H9 (cell line): Measurements from ENCODE around the gene EP300. TPM values are rescaled to one million over a fixed set of nuclear protein-coding genes. Genes with fewer than 3 reads are reported as not detected.

Experiments
- DNase-seq: peaks from one replicate; pipeline ENCODE4 v3.0.0-alpha.2; 2017
- H2AFZ ChIP-seq: one replicate; pipeline ENCODE4 v1.6.1; 2013; ENCODE audit warnings: mild to moderate bottlenecking, low read length, control low read depth, moderate library complexity
- H2AK5ac ChIP-seq: 2 replicates; pipeline ENCODE4 v1.6.1; 2013; ENCODE audit warnings: low read length, control low read depth, mixed read lengths; ENCODE audit not compliant: insufficient read length
- H2BK120ac ChIP-seq: one replicate; pipeline ENCODE4 v1.6.1; 2013; ENCODE audit warnings: low read depth, mild to moderate bottlenecking, low read length, control low read depth, inconsistent platforms; ENCODE audit not compliant: poor library complexity, severe bottlenecking
- H2BK12ac ChIP-seq: 2 replicates; pipeline ENCODE4 v1.6.1; 2013; ENCODE audit warnings: low read length, control low read depth, mixed read lengths, low read depth; ENCODE audit not compliant: insufficient read length
- H2BK15ac ChIP-seq: 2 replicates; pipeline ENCODE4 v1.6.1; 2013; ENCODE audit warnings: low read depth, low read length, control low read depth
- H2BK20ac ChIP-seq: one replicate; pipeline ENCODE4 v1.6.1; 2013; ENCODE audit warnings: low read depth, mild to moderate bottlenecking, low read length, control low read depth, inconsistent platforms; ENCODE audit not compliant: poor library complexity, severe bottlenecking
- H2BK5ac ChIP-seq: 2 replicates; pipeline ENCODE4 v1.6.1; 2013; ENCODE audit warnings: low read length, control low read depth, mixed read lengths; ENCODE audit not compliant: insufficient read length
- H3K14ac ChIP-seq: 2 replicates; pipeline ENCODE4 v1.6.1; 2013; ENCODE audit warnings: low read length, control low read depth; ENCODE audit not compliant: insufficient read depth
- H3K18ac ChIP-seq: 2 replicates; pipeline ENCODE4 v1.6.1; 2013; ENCODE audit warnings: low read depth, mild to moderate bottlenecking, mixed read lengths, low read length, control low read depth; ENCODE audit not compliant: insufficient read length
- H3K23ac ChIP-seq: 2 replicates; pipeline ENCODE4 v1.6.1; 2013; ENCODE audit warnings: low read length, control low read depth, mixed read lengths, low read depth; ENCODE audit not compliant: insufficient read length
- H3K23me2 ChIP-seq: 2 replicates; pipeline ENCODE4 v1.6.1; 2013; ENCODE audit warnings: low read depth, mild to moderate bottlenecking, mixed read lengths, low read length, control low read depth; ENCODE audit not compliant: insufficient read length, poor library complexity, severe bottlenecking
- H3K27ac ChIP-seq: 2 replicates; pipeline ENCODE4 v1.5.1; 2013; ENCODE audit warnings: low read length, control low read depth, mixed read lengths, low read depth; ENCODE audit not compliant: insufficient read length
- H3K27me3 ChIP-seq: 2 replicates; pipeline ENCODE4 v1.6.1; 2013; ENCODE audit warnings: low read length, control low read depth, inconsistent platforms; ENCODE audit not compliant: insufficient read depth
- H3K4ac ChIP-seq: 2 replicates; pipeline ENCODE4 v1.6.1; 2013; ENCODE audit warnings: low read depth, mild to moderate bottlenecking, control low read depth, inconsistent platforms, low read length, moderate library complexity
- H3K4me1 ChIP-seq: 2 replicates; pipeline ENCODE4 v1.6.1; 2013; ENCODE audit warnings: low read length, control low read depth, inconsistent platforms; ENCODE audit not compliant: insufficient read depth
- H3K4me2 ChIP-seq: 2 replicates; pipeline ENCODE4 v1.6.1; 2013; ENCODE audit warnings: low read length, control low read depth, mixed read lengths; ENCODE audit not compliant: insufficient read length, insufficient read depth
- H3K56ac ChIP-seq: 2 replicates; pipeline ENCODE4 v1.6.1; 2013; ENCODE audit warnings: low read depth, mild to moderate bottlenecking, mixed read lengths, low read length, control low read depth; ENCODE audit not compliant: insufficient read length
- H3K79me1 ChIP-seq: 2 replicates; pipeline ENCODE4 v1.6.1; 2013; ENCODE audit warnings: low read depth, mild to moderate bottlenecking, moderate library complexity, low read length, control low read depth, inconsistent platforms; ENCODE audit not compliant: insufficient read depth, poor library complexity, severe bottlenecking
- H3K79me2 ChIP-seq: 2 replicates; pipeline ENCODE4 v1.6.1; 2013; ENCODE audit warnings: low read length, control low read depth, inconsistent platforms; ENCODE audit not compliant: insufficient read depth
- H3K9ac ChIP-seq: 2 replicates; pipeline ENCODE4 v1.6.1; 2013; ENCODE audit warnings: low read length, control low read depth, mixed read lengths; ENCODE audit not compliant: insufficient read length; ENCODE audit errors: extremely low read depth
- H3K9me3 ChIP-seq: one replicate; pipeline ENCODE4 v1.6.1; 2013; ENCODE audit warnings: low read depth, low read length, inconsistent platforms; ENCODE audit not compliant: control insufficient read depth
- H3T11ph ChIP-seq: one replicate; pipeline ENCODE4 v1.6.1; 2013; ENCODE audit warnings: mild to moderate bottlenecking, low read length, control low read depth, inconsistent platforms
- H4K20me1 ChIP-seq: one replicate; pipeline ENCODE4 v1.6.1; 2013; ENCODE audit not compliant: control insufficient read depth, insufficient read length, insufficient read depth
- H4K5ac ChIP-seq: 2 replicates; pipeline ENCODE4 v1.6.1; 2013; ENCODE audit warnings: low read depth, mild to moderate bottlenecking, mixed read lengths, low read length, control low read depth; ENCODE audit not compliant: insufficient read length
- H4K8ac ChIP-seq: replicated peaks from 2 replicates; pipeline ENCODE4 v1.6.1; 2013; ENCODE audit warnings: low read length, control low read depth, mixed read lengths, low read depth; ENCODE audit not compliant: insufficient read length
- H4K91ac ChIP-seq: 2 replicates; pipeline ENCODE4 v1.6.1; 2013; ENCODE audit warnings: low read depth, mild to moderate bottlenecking, moderate library complexity, mixed read lengths, low read length, control low read depth; ENCODE audit not compliant: insufficient read length
- H3K27ac Mint-ChIP-seq, 3 experiments: 2 replicates in 2 of 3; 3 replicates in 1 of 3; pipeline ENCODE4 v1.8.0; 2020 to 2021; ENCODE audit warnings: mixed read lengths in 3 of 3, mild to moderate bottlenecking in 1 of 3, moderate library complexity in 1 of 3
- H3K27me3 Mint-ChIP-seq: 2 replicates; pipeline ENCODE4 v1.8.0; 2021; ENCODE audit warnings: low read depth, mild to moderate bottlenecking, moderate library complexity, mixed read lengths
- H3K36me3 Mint-ChIP-seq, 3 experiments: 2 replicates in 2 of 3; 3 replicates in 1 of 3; pipeline ENCODE4 v1.8.0; 2020 to 2021; ENCODE audit warnings: low read depth in 3 of 3, mixed read lengths in 3 of 3; ENCODE audit not compliant: insufficient read depth in 1 of 3
- H3K4me1 Mint-ChIP-seq, 2 experiments: 2 replicates each; pipeline ENCODE4 v1.8.0; 2020; ENCODE audit warnings: mixed read lengths in 2 of 2
- H3K4me3 Mint-ChIP-seq, 2 experiments: 2 replicates in 1 of 2; 3 replicates in 1 of 2; pipeline ENCODE4 v1.8.0; 2020 to 2021; ENCODE audit warnings: mild to moderate bottlenecking in 2 of 2, mixed read lengths in 2 of 2, moderate library complexity in 1 of 2
- H3K9me3 Mint-ChIP-seq, 2 experiments: 2 replicates in 1 of 2; 3 replicates in 1 of 2; pipeline ENCODE4 v1.8.0; 2020; ENCODE audit warnings: mild to moderate bottlenecking in 2 of 2, mixed read lengths in 2 of 2, moderate library complexity in 1 of 2
- WGBS: extraction: QIAGEN DNeasy Blood & Tissue Kit; methylation state at CpG from one replicate; pipeline ENCODE4 v1.1.7; 2013; ENCODE audit warnings: missing lambda C conversion rate, low lambda C conversion rate, mixed read lengths; ENCODE audit not compliant: insufficient read length; ENCODE audit errors: extremely low coverage; 5-methylcytosine and 5-hydroxymethylcytosine counted together
- total RNA-seq: library from RNA; stranded (reverse); gene quantifications from 2 replicates; pipeline ENCODE4 v1.2.1, GENCODE V29; 2021
- TF ChIP-seq, protein P1 (sequence below): fragments of 200-600 bp; sonication (generic); conservative IDR thresholded peaks from 3 replicates; pipeline ENCODE4 v1.8.0; 2021; ENCODE audit warnings: antibody characterized with exemption, mild to moderate bottlenecking

Gene EP300
- total RNA-seq, 1 experiment from 2014 or later = 136 TPM

DNA sequence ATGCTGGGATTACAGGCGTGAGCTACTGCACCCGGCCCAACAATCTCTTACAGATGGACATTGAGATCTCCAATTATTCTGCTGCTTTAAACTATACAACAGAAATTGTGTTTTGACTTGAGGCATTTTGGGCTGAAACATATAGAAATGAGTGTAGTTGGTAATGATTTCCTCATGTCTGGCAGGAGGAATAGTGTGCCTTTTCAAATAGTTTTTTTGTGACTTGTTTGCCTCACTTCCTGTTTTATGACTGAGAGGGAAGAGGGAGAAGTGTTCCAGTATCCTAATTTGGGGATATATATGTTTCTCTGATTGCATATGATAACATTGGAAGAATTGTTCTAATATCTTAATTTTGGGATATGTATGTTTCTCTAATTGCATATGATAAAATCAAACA is 40.2 kb downstream of the EP300 start:
- TF ChIP-seq, protein P1, sequence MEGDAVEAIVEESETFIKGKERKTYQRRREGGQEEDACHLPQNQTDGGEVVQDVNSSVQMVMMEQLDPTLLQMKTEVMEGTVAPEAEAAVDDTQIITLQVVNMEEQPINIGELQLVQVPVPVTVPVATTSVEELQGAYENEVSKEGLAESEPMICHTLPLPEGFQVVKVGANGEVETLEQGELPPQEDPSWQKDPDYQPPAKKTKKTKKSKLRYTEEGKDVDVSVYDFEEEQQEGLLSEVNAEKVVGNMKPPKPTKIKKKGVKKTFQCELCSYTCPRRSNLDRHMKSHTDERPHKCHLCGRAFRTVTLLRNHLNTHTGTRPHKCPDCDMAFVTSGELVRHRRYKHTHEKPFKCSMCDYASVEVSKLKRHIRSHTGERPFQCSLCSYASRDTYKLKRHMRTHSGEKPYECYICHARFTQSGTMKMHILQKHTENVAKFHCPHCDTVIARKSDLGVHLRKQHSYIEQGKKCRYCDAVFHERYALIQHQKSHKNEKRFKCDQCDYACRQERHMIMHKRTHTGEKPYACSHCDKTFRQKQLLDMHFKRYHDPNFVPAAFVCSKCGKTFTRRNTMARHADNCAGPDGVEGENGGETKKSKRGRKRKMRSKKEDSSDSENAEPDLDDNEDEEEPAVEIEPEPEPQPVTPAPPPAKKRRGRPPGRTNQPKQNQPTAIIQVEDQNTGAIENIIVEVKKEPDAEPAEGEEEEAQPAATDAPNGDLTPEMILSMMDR = no peak
- Histone ChIP-seq H4K20me1 (no peaks in the 10 kb centered on the region), H3K79me2 (peaks cover 2% of the 10 kb centered on the region; the same call in 1 of the 2 replicates), H3K27ac (no peak overlapping the region), H4K91ac (no peak overlapping the region), H3K56ac (no peak overlapping the region), H2BK15ac (no peak overlapping the region), H3K79me1 (no peaks in the 10 kb centered on the region), H4K5ac (no peak overlapping the region), H3K4me1 (no peaks in the 10 kb centered on the region), H3K14ac (no peak overlapping the region), H2BK12ac (no peak overlapping the region), H3K9me3 (no peaks in the 10 kb centered on the region), H3K4me2 (no peak overlapping the region), H3K23ac (no peak overlapping the region), H3K4ac (no peak overlapping the region), H2AK5ac (no peak overlapping the region), H3K9ac (no peak overlapping the region), H3K18ac (no peak overlapping the region), H2AFZ (no peak overlapping the region), H3K23me2 (no peaks in the 10 kb centered on the region), H3T11ph (no peak overlapping the region), H3K27me3 (no peaks in the 10 kb centered on the region), H2BK5ac (no peak overlapping the region), H4K8ac (no peak overlapping the region), H2BK20ac (no peak overlapping the region), H2BK120ac (no peak overlapping the region)
- Mint-ChIP-seq H3K27me3 (no peaks in the 10 kb centered on the region), H3K9me3 (no peaks in the 10 kb centered on the region), H3K4me1 (no peaks in the 10 kb centered on the region), H3K36me3 (peaks cover 62 to 96% (median 89%) of the 10 kb centered on the region in 3 experiments), H3K4me3 (no peak overlapping the region), H3K27ac (no peak overlapping the region)
- no peak for DNase-seq
- WGBS = no CpG with 5 or more reads among the region's 2 CpGs
